ENCODE measurements around the gene CYTH4.

- TF ChIP-seq CTCF (IDR thresholded peaks at IDR 0.05; ENCODE audit: low read depth, low read length): peak; percentile 88
- TF ChIP-seq POLR2A (IDR thresholded peaks at IDR 0.05; ENCODE audit: extremely low read depth, insufficient read length): no peak
These were observed 34.6 kb downstream of the CYTH4 start for GRCh38 chr22:37316875-37317371.

All from NB4 (cell line).